SU-DHL-6 (cell line): ENCODE data around the gene THSD7B.

Source experiments
- EZH2phosphoT487 ChIP-seq: fragments of 200-600 bp; sonication (generic), shearing (Covaris generic); conservative IDR thresholded peaks from 2 replicates; pipeline ENCODE4 v1.6.1; 2018; ENCODE audit warnings: mild to moderate bottlenecking, antibody characterized with exemption, low read length, moderate library complexity, mixed read lengths
- TF ChIP-seq, protein P1 (sequence below): fragments of 200-600 bp; sonication (generic); IDR thresholded peaks from one replicate; pipeline ENCODE4 v1.5.1; 2017; ENCODE audit warnings: antibody characterized with exemption, mild to moderate bottlenecking, low read length, moderate library complexity; ENCODE audit not compliant: insufficient read depth, poor library complexity, severe bottlenecking

DNA sequence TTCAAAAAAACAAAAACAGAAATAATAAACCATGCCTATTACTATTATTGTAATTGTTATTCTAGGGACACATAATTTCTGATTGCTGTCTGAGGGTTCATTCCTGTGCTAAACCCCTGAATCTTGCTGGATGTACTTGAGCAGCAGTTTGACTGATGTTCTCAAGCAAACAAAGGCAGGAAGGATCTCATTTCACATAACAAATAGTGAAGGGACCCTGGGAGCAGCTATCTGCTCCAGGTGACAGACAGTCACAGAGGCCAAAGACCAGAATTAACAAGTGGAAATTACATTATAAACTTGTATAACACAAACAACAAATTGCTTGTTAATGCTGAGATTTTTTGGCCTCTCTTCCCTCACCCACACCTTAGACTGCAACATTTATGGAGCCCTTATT lies 284.2 kb downstream of the THSD7B start:
- TF ChIP-seq, protein P1, sequence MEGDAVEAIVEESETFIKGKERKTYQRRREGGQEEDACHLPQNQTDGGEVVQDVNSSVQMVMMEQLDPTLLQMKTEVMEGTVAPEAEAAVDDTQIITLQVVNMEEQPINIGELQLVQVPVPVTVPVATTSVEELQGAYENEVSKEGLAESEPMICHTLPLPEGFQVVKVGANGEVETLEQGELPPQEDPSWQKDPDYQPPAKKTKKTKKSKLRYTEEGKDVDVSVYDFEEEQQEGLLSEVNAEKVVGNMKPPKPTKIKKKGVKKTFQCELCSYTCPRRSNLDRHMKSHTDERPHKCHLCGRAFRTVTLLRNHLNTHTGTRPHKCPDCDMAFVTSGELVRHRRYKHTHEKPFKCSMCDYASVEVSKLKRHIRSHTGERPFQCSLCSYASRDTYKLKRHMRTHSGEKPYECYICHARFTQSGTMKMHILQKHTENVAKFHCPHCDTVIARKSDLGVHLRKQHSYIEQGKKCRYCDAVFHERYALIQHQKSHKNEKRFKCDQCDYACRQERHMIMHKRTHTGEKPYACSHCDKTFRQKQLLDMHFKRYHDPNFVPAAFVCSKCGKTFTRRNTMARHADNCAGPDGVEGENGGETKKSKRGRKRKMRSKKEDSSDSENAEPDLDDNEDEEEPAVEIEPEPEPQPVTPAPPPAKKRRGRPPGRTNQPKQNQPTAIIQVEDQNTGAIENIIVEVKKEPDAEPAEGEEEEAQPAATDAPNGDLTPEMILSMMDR = no peak
- no peak for TF ChIP-seq EZH2phosphoT487
